Measurements from ENCODE around the gene COLEC12. TPM values are rescaled to one million over a fixed set of nuclear protein-coding genes. Genes with fewer than 3 reads are reported as not detected.

Gene COLEC12
- total and polyA plus RNA-seq, 8 donors = 0.35 to 5.5 (median 1.3) TPM

- DNase-seq (no peak), ATAC-seq (no peak), FAIRE-seq (no peak)
- intact Hi-C loops (cut with DNase I) = no loop called here
- Histone ChIP-seq H3K4me1 (no peaks in the 10 kb centered on the region), H3K4me3 (no peak overlapping the region), H3K36me3 (no peaks in the 10 kb centered on the region), H3K27me3 (no peaks in the 10 kb centered on the region), H3K9me3 (no peaks in the 10 kb centered on the region), H3K27ac (no peak overlapping the region)
- 53 to 63% methylated on average over 3 of the region's 3 CpGs for WGBS, 2 donors
- TF ChIP-seq CTCF (IDR thresholded peaks at IDR 0.05) = no peak
Observed at GRCh38 chr18:508835-509234, 8.3 kb upstream of the COLEC12 start.

GRCh38 chr18:507636-508035 is 7.1 kb upstream of the COLEC12 start:
- WGBS, 2 donors = 77 to 89% methylated on average over 3 of the region's 3 CpGs
- ATAC-seq (no peak), FAIRE-seq (no peak), DNase-seq (no peak)
- Histone ChIP-seq H3K36me3 (no peaks in the 10 kb centered on the region), H3K4me1 (no peaks in the 10 kb centered on the region), H3K9me3 (no peaks in the 10 kb centered on the region), H3K27me3 (no peaks in the 10 kb centered on the region), H3K4me3 (no peak overlapping the region), H3K27ac (no peak overlapping the region)
- TF ChIP-seq CTCF (IDR thresholded peaks at IDR 0.05) = no peak
- intact Hi-C loops (cut with DNase I) = no loop called here

GRCh38 chr18:506801-507200 is 6.3 kb upstream of the COLEC12 start:
- no peaks in the 10 kb centered on the region for H3K36me3 ChIP-seq
- intact Hi-C loops (cut with DNase I) = no loop called here
- H3K4me3 ChIP-seq = no peak overlapping the region
- TF ChIP-seq CTCF (IDR thresholded peaks at IDR 0.05) = no peak
- H3K27ac ChIP-seq = no peak overlapping the region
- WGBS, 2 donors = 90 to 95% methylated on average over 4 of the region's 4 CpGs
- H3K4me1 ChIP-seq = no peaks in the 10 kb centered on the region
- DNase-seq (no peak), ATAC-seq (no peak), FAIRE-seq (no peak)
- H3K9me3 ChIP-seq = no peaks in the 10 kb centered on the region
- no peaks in the 10 kb centered on the region for H3K27me3 ChIP-seq

GRCh38 chr18:506264-506663 is 5.8 kb upstream of the COLEC12 start:
- Histone ChIP-seq H3K4me3 (no peak overlapping the region), H3K36me3 (no peaks in the 10 kb centered on the region), H3K9me3 (no peaks in the 10 kb centered on the region), H3K27ac (no peak overlapping the region), H3K4me1 (no peaks in the 10 kb centered on the region), H3K27me3 (no peaks in the 10 kb centered on the region)
- DNase-seq (no peak), ATAC-seq (no peak), FAIRE-seq (no peak)
- 76 to 77% methylated on average over 1 of the region's 1 CpG for WGBS, 2 donors
- TF ChIP-seq CTCF (IDR thresholded peaks at IDR 0.05) = no peak
- intact Hi-C loops (cut with DNase I) = no loop called here

- no peak for DNase-seq
- intact Hi-C loops (cut with DNase I) = no loop called here
- Histone ChIP-seq H3K27me3 (no peaks in the 10 kb centered on the region), H3K4me3 (no peak overlapping the region), H3K27ac (no peak overlapping the region), H3K4me1 (no peaks in the 10 kb centered on the region), H3K36me3 (no peaks in the 10 kb centered on the region), H3K9me3 (no peaks in the 10 kb centered on the region)
- 62 to 77% methylated on average over 6 of the region's 6 CpGs for WGBS, 2 donors
- no peak for TF ChIP-seq CTCF (IDR thresholded peaks at IDR 0.05)
- ATAC-seq = no peak
- no peak for FAIRE-seq
Observed at GRCh38 chr18:505483-506122, 5.1 kb upstream of the COLEC12 start.
